ENCODE measurements around the gene MATCAP1.

- TF ChIP-seq, protein P1, sequence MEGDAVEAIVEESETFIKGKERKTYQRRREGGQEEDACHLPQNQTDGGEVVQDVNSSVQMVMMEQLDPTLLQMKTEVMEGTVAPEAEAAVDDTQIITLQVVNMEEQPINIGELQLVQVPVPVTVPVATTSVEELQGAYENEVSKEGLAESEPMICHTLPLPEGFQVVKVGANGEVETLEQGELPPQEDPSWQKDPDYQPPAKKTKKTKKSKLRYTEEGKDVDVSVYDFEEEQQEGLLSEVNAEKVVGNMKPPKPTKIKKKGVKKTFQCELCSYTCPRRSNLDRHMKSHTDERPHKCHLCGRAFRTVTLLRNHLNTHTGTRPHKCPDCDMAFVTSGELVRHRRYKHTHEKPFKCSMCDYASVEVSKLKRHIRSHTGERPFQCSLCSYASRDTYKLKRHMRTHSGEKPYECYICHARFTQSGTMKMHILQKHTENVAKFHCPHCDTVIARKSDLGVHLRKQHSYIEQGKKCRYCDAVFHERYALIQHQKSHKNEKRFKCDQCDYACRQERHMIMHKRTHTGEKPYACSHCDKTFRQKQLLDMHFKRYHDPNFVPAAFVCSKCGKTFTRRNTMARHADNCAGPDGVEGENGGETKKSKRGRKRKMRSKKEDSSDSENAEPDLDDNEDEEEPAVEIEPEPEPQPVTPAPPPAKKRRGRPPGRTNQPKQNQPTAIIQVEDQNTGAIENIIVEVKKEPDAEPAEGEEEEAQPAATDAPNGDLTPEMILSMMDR (IDR thresholded peaks at IDR 0.05 in 4 of 5, conservative IDR thresholded peaks at IDR 0.05 in 1 of 5): no peak
- TF ChIP-seq POLR2A (IDR thresholded peaks at IDR 0.05): no peak
Observed at GRCh38 chr16:67193536-67193935, 9.8 kb upstream of the MATCAP1 start.

Measured in gastrocnemius medialis (tissue), 4 donors.